GM10248 (cell line): ENCODE results near the gene SH3RF3.

Source experiments
- CTCF ChIA-PET: fragments of 300-600 bp; sonication (Branson Sonifier 250); formaldehyde crosslinking; extraction: SDS; loops from one replicate; lab custom pipeline; 2021; ENCODE audit warnings: antibody characterized with exemption; lab: Yijun Ruan, JAX
- POLR2A ChIA-PET: fragments of 350-650 bp; sonication (Branson Sonifier 250); formaldehyde crosslinking; extraction: SDS; loops from one replicate; lab custom pipeline; 2020; ENCODE audit warnings: antibody characterized with exemption; lab: Yijun Ruan, JAX
- DNase-seq: peaks from one replicate; pipeline ENCODE4 v3.0.0; 2012; ENCODE audit errors: extremely low spot score
- TF ChIP-seq, protein P1 (sequence below): IDR thresholded peaks from 2 replicates; pipeline ENCODE4 v1.5.1; 2012; ENCODE audit warnings: mild to moderate bottlenecking, low read depth; ENCODE audit errors: extremely low read depth, missing control alignments, control extremely low read depth

The SH3RF3 gene

DNA sequence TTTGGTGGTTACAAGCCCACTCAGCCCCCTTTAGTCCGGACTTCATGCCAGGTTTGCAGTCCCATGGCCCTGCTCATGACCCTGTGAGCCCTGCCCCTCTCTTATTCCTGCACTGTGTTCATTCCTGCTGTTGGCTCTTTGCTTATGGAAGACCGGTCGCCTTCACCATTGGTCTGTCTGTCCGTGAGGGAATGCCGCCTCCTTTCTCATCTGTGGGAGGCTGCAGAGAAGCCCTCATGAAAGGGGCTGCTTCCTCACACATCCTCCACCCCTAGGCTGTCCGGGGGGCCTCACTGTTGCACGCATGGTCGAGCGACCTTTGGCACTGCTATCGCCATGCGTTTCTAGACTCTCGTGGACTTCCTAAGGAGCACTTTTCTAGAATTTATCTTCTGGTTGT lies 16.3 kb downstream of the SH3RF3 start:
- TF ChIP-seq, protein P1, sequence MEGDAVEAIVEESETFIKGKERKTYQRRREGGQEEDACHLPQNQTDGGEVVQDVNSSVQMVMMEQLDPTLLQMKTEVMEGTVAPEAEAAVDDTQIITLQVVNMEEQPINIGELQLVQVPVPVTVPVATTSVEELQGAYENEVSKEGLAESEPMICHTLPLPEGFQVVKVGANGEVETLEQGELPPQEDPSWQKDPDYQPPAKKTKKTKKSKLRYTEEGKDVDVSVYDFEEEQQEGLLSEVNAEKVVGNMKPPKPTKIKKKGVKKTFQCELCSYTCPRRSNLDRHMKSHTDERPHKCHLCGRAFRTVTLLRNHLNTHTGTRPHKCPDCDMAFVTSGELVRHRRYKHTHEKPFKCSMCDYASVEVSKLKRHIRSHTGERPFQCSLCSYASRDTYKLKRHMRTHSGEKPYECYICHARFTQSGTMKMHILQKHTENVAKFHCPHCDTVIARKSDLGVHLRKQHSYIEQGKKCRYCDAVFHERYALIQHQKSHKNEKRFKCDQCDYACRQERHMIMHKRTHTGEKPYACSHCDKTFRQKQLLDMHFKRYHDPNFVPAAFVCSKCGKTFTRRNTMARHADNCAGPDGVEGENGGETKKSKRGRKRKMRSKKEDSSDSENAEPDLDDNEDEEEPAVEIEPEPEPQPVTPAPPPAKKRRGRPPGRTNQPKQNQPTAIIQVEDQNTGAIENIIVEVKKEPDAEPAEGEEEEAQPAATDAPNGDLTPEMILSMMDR = no peak
- CTCF ChIA-PET = no interaction called here
- no peak for DNase-seq
- POLR2A ChIA-PET = no interaction called here

DNA sequence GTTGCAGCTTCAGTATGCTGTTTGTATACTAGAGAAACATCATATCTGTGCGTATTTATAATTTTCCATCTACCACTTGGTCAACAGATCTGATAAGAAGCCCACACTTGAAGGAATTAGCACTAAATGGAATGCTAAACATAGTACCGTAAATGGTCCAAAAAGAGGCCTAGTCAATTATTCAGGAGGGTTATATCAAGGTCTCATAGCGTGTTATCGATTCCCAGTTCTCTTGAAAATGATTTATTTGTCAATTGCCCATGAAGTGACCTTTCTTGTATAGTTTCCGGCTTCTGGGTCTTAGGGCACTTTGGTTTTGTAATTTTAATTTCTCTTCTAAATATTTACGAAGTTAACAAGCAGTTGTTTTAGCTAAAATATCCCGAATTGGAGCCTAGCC lies 18.4 kb downstream of the SH3RF3 start:
- ChIA-PET CTCF (interaction anchor here (1.5 kb wide), 1 partner anchor 367 kb away, joined by 3 read pairs; no protein-coding TSS in a partner anchor), POLR2A (no interaction called here)
- TF ChIP-seq, protein P1 = no peak
- no peak for DNase-seq

DNA sequence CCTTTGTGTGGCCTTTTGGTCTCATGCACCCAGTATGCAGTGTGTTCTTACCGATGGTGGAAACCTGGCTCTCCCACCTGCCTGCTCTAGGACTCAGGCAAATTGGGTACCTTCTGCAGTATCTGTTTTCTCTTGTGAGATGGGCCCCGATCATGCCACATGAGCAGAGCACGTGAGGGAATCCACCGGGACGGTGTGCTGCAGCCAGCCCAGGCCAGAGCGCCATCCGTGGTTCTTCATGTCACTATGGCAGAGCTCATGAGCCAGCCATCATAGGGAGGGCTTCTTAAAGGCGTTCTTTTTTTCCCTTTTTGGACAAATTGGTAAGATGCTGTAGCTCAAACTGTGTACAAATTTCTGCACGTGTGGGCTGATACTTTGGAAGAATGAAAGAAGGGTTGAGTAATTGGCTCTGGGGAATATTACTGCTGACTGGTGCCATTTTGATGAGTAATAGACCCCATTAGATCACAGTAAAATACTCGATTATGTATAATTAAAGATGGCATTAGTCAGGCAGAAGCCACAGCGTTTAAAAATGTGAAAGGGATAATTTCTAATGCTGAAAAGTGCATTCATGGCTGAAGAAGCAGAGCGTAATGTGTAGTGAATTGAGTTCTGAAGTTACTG lies 19.2 kb downstream of the SH3RF3 start:
- TF ChIP-seq, protein P1 = no peak
- CTCF ChIA-PET = interaction anchor here (1.5 to 1.6 kb wide), 2 partner anchors 16 to 366 kb away, joined by 3 read pairs; no protein-coding TSS in a partner anchor
- POLR2A ChIA-PET = no interaction called here
- DNase-seq = no peak

DNA sequence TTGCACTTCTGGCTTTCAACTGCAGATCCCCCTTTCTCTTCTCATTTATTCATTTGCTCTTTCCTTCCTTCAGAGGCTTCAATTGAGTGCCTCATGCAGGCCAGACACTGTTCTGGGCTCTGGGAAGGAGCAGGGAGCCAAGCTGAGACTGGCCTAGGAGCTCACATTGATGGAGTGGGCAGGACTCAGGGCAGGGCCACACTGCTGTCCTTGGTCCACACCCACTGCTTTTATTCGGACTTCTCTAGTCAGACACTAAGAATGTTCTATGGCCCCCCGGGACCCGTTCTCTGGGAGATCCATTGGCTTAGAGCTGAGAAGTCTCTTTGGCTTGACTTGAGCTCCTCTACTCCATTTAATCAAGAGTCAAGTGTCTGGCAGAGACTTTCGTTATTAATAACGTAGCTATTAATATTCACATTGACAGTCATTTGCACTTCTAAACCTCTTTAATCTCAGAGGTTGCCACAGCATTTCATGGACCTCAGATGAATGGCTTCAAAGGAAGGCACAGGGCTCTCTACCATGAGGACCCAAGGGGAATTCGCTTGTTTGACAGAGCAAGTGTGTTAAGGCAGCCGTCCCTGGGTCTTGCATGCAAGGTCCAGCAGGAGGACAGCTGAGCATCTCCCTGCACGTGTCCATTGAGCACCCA lies 20.1 kb downstream of the SH3RF3 start:
- ChIA-PET CTCF (interaction anchor here (1.5 to 1.6 kb wide), 2 partner anchors 9 to 15 kb away, joined by 3 to 4 read pairs; no protein-coding TSS in a partner anchor), POLR2A (no interaction called here)
- DNase-seq = no peak
- TF ChIP-seq, protein P1 = no peak

DNA sequence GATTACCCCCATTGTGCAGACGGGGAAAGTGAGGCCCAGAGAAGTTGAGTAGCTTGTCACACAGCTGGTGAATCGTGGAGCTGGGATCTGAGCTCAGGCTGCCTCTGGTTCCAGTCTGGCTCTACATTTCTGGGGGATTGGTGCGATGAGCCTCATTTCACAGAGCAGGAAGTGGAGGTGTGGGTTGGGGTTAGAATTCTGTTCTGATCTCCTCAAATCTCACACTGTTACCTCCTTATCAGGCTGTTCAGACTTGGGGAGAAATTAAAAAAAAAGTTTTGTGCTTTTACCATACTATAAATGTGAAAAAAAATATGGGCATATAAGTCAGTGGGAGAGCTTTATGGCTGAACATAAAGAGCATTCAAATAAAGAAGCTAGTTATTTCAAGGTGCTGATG lies 21.6 kb downstream of the SH3RF3 start:
- ChIA-PET POLR2A (no interaction called here), CTCF (no interaction called here)
- TF ChIP-seq, protein P1 = no peak
- DNase-seq = no peak

DNA sequence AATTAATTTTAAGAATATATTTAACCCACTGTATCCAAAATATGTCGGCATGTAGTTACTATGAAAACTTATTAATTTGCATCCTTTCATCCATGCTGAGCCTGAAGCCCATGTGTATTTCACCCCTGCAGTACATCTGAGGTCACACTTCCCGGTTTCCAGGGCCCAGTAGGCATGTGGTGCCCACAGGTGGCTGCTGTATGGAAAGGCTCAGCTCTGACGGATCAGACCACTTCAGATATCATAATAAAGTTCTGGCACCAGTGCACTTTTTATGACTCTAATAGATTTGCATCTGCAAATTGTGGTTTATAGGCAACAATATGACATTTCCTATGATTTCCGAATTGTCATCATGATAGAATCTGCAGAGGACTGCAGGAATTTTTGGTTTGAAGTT lies 22.5 kb downstream of the SH3RF3 start:
- TF ChIP-seq, protein P1 = no peak
- DNase-seq = no peak
- ChIA-PET CTCF (no interaction called here), POLR2A (no interaction called here)
